Non-pigmented ciliary epithelial cell (primary cell): ENCODE results near the gene GMPPB.

Source experiments
- DNase-seq: peaks from one replicate; pipeline ENCODE4 v3.0.0-alpha.2; 2010; ENCODE audit warnings: low read depth

GMPPB gene

GRCh38 chr3:49729966-49730609, 6.3 kb upstream of the GMPPB start:
- no peak for DNase-seq

GRCh38 chr3:49727924-49728361, 4.2 kb upstream of the GMPPB start:
- DNase-seq = no peak

DNA sequence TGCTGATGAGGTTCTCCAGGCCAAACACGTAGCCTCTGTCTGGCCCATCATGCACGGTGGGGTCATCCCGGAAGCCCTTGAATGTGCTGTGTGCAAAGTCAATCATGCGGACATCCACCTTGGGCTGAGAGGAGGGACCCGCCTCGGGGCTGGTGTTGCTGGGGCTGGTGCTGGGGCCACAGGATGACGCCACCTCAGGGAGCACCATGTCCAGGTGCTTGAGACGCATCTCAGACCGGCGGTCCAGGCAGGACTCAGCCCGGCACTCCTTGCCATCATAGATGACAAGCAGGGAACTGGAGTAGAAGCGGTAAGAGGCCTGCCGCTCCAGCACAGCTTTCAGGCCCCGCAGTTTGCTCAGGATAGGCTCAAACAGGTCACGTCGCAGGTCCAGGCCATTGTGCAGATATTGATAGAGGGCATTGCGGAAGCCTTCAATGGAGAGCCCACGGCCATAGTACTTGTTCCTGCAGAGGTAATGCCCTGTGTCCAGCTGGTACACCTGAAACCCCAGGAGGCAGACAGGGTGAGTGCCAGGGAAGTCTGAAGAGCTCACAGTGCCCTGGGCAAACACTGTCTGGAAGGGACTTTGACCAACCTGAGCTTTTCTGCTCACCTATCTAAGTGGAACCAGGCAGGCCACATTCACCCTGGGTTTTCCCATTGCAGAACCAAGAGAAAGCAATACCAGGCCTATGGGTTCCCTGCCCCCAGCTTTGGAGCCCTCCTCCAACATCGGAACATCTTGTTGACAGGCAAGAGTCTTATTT, 3.6 kb upstream of the GMPPB start:
- no peak for DNase-seq

- DNase-seq = no peak
These were observed 2.3 kb upstream of the GMPPB start for GRCh38 chr3:49725906-49726681.

DNA sequence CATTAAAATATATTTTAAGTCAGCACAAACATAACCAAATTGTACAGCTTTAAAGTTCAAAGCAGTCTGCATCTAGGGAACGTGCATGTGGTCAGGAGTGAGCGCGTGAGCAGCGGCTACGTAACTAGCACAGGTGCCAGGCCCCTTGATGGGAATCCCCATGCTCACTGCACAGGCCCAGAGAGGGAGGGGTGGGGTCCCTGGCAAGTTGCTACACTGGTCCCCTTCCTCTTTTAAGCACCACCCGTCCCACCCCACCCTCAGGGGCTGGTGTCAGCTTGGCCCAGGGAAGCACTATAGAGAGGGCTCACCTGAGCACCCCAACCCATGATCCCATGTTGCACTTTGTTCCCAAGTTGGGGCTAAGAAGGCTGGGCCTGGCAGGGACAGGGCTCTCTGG, 835 bp upstream of the GMPPB start:
- no peak for DNase-seq

- no peak for DNase-seq
These were observed 489 bp downstream of the GMPPB start for GRCh38 chr3:49723296-49723627.

DNA sequence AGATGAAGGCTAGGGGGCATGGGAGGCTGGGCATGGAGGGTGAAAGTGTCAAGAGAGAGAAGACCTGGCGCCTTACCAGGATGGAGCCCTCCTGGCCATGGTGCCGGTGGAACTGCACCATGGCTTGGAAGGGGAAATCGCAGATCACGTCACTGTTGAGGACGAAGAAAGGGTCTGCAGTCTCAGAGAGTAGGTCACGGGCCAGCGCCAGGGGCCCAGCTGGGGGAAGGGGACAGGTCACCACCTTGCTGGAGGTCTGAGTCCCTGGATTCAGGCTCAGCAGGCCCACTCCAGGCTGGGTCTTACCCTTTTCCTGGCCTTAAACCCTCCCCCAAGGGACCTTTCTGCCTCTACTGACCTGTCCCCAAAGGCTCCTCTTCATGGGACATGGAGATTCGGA, 855 bp downstream of the GMPPB start:
- DNase-seq = no peak

DNA sequence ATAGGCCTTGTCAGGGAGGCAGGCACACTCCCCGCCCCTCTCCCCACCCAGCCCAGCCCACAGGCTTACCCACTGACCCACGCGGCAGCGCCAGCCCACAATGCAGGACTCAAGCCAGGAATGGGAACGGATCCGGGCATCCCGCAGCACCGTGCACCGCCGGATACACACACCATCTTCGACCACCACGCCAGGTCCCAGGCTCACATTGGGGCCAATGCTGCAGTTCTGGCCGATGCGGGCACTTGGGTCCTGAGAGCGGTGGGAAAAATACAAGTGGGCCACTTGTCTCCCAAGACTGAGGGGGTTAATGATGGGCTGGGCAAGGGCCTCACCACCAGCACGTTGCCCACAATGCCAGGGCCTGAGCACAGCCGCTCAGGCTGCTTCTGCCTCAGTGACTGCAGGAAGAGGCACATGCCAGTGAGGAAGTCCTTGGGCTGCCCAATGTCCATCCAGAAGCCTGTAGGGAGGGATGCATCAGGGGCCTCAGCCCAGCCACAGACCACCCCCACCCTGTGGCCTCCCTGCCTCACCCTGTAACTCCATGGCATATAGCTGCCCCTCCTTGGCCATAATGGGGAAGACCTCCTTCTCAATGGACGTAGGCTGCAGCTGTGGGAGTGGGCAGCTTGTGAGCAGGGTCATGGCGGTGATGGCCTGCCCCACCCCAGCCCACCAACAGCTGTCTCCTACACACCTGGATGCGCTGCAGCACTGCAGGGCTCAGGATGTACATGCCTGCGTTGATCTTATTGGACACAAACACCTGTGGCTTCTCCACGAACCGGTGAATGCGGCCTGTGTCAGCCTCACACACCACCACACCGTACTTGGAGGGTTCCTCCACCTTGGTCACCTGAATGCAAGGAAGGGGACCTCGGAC, 1.6 kb downstream of the GMPPB start:
- DNase-seq = no peak

GRCh38 chr3:49721596-49721895, 2.2 kb downstream of the GMPPB start:
- no peak for DNase-seq

GRCh38 chr3:49720855-49721595, 2.7 kb downstream of the GMPPB start:
- no peak for DNase-seq

- DNase-seq = peak; percentile 54
These were observed 4.4 kb downstream of the GMPPB start, which contains the start of gene AMIGO3 for GRCh38 chr3:49719214-49719884. TSS of gene AMIGO3 (minus strand) at chr3:49719684. CDS start at chr3:49719465, 219 bp downstream.

- DNase-seq = no peak
These were observed 4.9 kb downstream of the GMPPB start for GRCh38 chr3:49718858-49719213.

DNA sequence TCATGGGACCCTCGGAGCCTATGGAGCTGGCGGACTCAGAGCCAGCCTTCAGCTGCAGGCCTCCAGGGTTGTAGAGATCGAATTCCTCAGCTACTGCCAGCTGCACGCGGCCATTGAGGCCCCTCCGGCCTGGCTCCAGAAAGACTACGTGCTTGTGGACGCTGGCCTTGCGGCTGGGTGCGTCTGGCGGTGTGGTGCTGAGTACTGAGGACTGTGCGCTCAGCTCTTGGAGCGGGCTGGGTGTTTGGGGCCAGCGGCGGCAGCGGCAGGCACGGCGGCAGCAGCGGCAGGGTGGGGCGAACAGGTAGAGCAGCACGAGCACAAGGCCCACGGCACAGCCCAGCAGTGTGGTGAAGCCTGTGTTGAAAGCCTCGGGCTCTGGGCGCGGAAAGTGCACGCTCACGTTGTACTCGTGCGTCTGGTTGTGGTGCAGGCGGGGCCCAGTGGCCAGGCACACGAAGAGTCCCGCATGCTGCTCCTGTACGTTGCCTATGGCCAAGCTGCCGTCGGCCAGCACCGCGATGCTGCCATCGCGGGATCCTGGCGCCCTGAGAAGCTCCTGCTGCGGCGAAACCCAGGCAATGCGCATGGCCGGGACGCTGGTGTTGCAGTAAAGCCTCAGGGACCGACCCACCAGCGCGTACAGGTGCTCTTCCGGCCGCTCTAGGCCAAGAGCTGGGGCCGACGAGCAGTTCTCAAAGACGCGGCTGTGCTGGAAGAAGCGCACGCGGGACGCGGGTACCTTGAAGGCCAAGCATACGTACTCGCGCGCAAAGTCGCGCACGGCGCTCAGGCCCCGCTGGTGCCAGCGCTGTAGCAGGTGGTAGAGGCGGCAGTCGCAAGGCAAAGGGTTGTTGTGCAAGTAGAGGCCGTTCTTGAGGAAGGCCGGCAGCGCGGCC, 5.5 kb downstream of the GMPPB start:
- no peak for DNase-seq

GRCh38 chr3:49717211-49717958, 6.4 kb downstream of the GMPPB start:
- no peak for DNase-seq

DNA sequence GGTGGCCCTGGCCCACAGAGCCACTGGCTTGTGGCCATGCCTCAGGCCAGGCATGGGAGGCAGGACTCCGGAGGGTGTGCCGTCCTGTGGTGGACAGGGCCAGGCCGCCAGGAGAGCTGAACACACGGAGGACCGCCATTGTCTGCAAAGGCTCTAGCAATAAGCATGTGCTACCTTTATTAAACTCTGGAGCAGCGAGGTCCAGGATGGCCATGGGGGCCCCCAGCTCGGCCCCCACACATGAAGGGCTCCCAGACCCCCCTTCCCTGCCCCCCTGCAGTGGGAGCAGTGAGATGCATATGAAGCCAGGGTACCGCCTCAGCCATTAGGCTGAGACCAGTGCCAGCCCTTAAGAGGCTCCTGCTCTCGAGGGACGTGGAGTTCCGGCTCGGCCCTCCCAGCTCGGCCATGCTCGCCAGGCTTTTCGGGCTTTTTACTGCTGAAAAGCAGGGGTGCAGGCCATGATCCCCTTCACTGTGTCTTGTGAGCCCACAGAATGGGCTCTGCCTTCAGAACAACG, 7.0 kb downstream of the GMPPB start:
- DNase-seq = no peak

GRCh38 chr3:49716169-49716568, 7.6 kb downstream of the GMPPB start:
- DNase-seq = no peak

DNA sequence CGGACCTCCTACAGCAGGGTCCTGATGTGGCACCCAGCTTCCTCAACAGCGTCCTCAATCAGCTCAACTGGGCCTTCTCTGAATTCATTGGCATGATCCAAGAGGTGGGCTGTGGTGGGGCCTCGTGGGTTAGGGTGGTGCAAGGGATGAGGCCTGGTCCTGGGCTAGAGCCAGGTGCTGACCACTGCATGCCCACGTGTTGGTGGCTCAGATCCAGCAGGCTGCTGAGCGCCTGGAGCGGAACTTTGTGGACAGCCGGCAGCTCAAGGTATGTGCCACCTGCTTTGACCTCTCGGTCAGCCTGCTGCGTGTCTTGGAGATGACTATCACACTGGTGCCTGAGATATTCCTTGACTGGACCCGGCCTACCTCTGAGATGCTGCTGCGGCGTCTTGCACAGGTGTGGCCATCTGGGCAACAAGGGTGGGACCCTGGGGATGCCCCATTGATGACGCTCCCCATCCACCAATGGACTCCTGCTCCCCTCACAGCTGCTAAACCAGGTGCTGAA, 8.1 kb downstream of the GMPPB start:
- no peak for DNase-seq

DNA sequence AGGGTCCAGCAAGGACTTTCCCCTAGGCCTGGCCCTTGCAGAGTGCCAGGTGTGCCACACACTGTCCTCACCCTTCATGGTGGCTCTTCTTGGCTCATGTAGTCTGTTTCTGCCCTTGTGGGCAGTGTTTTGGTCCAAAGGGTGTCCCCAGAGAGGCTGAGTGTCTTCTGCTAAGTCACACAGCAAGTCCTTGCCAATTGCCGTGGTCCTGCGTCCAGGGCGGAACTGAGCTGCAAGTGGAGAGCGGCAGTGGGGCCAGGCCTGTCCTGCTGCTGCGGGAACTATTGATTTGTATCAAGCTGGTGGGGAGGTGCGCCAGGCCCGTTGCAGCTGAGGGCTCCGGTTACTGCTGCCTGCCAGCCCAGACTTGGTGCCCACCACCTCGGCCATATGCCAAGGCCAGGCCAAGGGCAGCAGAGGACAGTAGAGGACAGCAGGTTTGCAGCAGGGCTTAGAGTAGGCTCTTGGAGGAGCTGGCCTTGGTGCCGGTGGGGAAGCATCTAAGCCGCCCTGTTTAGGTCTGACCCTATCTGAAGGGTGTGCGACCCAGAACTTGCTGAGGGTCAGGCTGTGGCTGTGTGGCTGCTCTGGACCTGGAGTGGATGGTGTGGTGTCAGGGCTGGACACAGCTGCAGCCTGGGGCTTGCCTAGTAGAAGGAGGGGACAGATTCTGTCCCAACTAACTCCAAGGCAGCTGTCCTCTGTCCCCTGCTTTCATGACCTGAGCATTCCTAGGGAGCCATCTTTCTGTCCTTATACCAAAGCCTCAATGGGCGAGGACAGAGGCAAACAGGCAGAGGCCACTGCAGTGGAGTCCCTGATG, 8.8 kb downstream of the GMPPB start:
- no peak for DNase-seq
